GM18498 (cell line): ENCODE data around the gene NOX1.

Experiments used
- ATAC-seq: cut with Tn5 transposase; IDR thresholded peaks from one replicate; pipeline ENCODE4 v1.9.1; 2021; ENCODE audit warnings: mild to moderate bottlenecking, moderate library complexity; ENCODE audit not compliant: unreplicated experiment

NOX1 gene

DNA sequence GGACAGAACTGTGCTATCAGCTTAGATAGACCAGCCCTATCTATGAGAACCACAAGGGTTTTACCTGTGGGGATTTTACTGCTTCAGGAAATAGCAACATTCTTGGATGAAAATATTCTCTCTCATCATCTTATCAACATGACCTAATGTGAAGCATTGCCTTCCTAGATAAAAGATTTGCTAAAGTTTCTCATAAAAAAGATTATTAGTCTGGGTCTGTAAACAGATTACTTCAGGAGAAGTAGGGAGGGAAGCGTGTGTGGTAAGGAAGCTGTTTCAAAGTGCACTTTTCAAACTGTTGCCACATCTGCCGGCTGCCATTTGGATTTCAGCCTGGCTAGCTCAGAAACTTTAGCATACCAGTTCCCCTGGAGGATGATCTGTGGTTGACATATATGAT, at the start of gene NOX1:
TSS of gene NOX1 (minus strand) at position 35 of the 400 bp plus-strand sequence. CDS start 220 bp downstream, outside the sequence.
- no peak for ATAC-seq

DNA sequence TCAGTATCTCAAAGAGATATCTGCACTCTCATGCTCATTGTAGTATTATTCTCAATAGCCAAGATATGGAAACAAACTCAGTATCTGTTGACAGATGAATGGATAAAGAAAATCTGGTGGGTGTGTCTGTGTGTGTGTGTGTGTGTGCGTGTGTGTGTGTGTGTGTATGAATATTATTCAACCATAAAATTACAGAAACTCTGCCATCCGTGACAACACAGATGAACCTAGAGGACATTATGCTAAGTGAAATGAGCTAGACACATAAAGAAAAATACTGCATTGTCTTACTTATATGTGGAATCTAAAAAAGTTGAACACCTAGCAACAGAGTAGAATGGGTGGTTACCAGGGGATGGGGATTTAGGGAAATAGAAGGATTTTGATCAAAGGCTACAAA, 41.4 kb upstream of the NOX1 start:
- ATAC-seq, result no peak

DNA sequence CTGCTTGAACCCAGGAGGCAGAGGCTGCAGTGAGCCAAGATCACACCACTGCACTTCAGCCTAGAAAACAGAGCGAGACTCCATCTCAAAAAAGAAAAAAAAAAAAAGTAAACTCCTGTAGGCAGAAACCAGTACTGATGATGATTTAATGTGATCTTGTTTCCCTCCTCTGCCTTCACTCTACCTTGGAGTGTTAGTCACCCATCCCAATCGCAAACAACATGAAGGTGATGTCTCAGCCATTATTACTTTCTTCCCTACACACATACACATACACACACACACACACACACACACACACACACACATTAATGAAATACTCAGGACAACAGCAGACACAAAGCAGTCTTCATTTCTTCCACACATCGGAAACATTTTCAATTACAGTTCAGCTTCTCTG, 39.0 kb upstream of the NOX1 start:
- ATAC-seq, result no peak

DNA sequence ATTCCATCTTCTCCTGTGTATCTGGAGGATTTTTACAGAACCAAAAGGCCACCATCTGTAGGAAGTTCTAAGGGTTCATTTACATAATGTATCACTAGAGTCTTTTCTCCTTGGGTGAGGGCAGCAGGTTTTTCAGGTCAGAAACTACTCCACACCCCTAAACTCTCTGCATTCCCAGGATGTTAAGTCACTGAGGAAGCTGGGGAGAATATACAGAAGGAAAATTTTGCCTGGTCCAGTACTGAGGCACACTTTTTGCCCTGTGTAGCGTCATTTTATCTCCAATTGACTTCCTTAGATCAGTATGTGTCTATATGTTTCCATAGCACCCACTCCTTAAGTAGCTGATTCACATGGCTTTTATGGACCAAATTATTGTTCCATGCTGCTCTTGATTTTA, 37.6 kb upstream of the NOX1 start:
- ATAC-seq, result no peak

DNA sequence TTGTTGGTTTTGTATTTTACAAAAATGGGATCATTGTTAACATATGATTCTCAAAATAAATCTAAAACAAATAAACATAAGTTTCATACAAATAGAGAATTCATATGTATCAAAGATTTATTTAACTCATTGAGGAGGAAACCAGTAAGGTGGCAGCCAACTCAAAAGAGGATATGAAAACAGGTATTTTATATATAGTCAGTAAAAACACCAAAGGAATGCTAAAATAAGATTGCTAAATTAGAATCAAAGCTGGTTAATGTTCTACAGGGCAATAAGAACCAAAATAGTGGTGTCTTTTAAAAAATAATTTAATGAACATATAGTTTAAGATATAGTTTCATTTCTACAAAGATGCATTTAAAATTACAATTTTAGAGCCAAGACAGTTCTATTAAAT, 31.5 kb upstream of the NOX1 start:
- ATAC-seq, result no peak

DNA sequence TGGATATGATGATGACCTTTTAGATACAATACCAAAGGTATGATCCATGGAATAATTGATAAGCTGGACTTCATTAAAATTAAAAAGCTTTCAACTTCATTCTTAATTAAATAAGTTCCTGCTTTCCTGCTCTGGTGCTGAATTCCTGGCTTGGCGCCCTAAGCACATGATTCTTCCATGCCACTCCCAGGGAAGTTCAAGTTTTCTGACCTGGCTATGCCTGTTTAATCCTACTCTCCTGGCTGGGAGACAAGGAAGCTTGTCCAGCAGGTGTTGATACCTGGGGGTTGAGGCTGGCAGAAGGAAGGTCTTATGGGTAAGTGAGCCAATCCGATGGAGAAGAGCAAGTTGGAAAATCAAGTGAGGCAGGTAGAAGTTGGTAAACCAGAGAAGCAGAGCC, 30.3 kb upstream of the NOX1 start:
- ATAC-seq, result no peak

DNA sequence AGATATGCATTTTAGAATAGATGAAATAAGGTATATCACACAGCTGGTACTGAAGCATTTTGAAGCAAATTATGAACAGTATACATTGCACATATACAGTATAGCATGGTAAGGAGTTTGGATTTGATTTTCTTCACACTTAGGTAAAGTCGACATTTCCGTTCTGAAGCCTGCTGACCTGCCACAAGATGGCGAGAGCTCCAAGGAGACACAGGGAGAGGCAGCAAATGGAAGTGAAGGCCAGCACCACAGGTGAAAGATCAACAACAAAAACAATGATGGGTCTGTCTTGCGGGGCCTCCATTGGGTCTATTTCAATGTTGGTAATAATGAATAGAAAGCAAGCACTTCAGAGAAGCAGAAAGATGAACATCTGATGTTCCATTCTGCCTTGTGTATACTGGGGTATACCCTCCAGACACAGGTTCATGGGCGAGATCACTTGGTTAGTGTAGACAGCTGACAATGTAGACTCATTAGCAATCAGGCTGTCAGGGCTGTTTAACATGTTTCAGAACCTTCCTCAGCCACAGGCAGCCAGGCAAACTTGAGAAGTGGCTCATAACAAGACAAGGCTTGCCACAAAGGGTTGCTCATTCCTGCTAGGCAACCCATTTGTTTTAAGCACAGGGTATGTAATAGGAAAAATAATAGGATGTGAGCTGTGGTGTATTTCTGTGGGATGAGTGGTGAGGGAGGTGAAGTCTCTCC, 21.4 kb upstream of the NOX1 start:
- ATAC-seq, result peak; percentile 78

DNA sequence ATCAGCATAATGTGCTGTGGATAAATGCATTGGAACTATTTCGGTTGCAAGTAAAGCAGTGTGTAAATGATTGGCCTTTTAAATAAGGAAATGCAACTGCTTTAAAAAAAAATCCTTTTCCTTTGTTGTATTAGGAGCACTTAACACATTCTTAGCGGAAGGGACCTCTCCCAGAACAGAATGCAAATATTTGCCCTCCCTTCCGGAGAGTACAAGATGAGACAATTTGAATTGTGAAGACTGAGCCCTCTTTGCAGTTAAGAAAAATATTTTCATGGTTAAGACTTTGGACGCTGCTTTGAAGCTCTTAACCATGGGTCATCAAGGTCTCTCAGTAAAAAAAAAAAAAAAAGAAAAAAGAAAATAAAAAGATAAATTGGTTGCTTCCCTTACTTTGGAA, 9.5 kb upstream of the NOX1 start:
- ATAC-seq, result no peak

DNA sequence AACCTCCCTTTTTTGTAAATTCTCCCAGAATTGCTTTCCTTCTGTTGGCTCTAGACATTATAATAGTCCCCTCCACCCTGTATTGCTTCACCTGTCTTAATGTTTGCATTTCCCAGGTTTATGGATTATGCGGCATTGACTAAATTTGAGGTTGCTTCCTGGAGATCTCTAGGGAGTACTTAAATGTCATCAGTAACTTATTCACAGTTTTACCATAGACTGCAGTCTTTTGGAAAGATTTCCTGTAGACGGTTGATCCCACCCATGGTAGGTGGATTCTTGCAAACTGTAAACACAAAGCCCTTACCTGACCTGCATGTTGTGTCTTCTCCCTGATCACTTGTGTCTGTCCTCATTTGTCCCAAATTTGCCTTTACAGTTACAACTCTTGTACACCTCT, 6.2 kb upstream of the NOX1 start:
- no peak for ATAC-seq

DNA sequence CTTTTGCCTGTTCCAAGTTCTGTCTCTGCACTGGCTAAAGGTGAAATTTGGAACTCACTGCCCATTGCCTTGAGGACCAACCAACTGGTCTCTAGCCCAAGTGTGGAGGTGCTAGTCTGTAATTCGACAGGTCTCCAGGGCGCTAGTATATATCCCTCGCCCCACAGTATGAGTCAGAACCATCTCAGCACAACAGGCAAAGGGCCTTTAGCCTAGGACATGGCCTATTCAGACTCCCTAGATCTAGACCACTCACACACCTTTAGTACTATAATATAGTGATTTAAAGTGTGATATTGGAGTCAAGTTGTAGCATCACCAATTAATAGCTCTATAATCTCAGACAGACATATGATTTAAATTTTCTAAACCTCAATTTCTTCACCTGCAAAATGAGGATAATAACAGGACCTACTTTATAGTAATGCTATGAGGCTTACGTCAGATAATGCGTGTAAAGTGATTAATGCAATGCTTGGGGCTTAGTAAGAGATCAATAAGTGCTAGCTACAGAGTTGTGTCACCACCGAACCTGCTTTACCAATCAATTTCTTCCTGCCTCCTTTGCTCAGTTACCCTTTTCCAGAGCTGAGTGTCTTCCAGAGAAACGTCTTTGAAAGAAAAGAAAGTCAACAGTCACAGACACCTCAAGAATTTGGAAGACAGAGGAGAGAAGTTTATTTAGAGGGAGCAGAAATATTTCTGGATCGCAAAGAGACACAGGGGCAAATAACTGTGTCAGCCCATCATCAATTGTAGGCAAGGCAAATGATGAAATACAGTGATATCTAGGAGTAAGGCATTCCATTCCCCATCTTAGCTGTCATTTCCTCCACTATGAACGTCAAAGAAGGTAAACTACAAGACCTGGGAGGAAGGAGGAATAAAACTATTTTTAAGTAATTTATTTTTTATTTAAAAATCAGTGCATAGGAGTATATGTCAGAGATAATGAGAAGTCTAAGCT, 2.3 kb downstream of the NOX1 start:
- ATAC-seq, result no peak

DNA sequence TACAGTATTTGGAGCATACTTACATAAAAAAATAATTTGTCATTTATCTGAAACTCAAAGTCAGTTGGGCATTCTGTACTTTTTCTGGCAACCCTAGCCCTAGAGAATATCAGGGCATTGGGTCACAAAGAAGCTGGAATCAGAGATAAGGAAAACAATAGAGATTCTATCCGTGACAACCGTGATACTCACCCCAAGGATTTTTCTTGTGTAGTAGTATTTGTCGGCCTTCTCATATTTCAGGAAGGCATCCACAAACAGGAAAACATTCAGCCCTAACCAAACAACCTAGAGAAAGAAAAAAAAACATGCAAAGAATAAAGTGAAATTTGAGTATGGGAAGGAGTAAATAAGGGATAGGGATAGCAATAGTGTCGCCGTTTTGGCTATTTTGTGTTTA, 3.6 kb downstream of the NOX1 start:
- ATAC-seq, result no peak

DNA sequence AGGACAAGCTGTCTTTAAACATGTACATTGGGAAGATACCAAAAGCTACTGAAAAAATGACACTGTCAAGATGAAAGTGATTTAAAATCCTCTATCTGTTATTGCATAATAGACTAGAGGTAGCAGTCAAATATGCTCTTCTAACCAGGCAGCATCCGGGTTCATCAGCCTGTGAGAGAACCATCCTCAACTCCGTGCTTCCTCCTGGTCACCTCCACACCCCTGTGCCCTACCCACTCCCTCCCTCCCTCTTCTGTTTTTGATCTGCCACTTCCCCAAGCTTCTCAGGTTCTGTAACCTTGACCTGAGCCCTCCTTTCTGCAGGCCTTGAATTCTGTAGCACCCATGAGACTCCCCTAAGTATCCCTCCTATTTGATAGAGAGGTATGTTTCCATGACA, 5.9 kb downstream of the NOX1 start:
- ATAC-seq, result no peak

DNA sequence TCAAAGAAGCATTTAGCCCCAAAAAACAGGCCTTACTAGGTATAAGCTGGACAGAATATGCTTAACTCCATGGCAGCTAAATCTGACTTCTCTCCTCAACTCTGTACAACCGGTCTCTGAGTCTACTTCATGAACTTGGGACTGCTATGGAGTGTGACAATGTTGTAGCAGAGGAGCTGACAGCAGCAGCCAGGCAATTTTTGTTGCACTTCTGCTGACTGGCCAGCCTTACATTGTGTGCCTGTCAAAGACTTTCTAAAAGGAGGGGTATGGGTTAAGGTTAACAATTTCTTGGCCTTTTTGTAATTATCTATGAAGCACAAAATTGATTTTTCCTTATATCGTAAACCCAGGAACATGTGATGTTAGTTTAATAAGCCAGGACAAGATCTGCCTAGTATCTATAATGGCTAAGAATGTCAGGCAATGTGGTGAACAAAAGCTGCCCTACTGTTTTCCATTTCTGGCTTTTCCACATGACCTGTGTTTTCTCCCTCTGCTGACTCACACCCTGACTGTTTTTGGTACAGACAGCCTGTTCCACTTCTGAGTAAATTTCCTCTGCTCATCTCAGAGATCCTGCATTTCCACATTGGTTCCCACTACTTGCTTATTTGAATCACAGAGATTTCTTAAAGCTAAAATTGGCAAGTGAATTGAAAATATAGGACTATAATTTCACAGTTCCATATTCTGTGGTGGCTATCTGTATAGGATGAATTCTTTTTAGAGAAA, 9.3 kb downstream of the NOX1 start:
- no peak for ATAC-seq

DNA sequence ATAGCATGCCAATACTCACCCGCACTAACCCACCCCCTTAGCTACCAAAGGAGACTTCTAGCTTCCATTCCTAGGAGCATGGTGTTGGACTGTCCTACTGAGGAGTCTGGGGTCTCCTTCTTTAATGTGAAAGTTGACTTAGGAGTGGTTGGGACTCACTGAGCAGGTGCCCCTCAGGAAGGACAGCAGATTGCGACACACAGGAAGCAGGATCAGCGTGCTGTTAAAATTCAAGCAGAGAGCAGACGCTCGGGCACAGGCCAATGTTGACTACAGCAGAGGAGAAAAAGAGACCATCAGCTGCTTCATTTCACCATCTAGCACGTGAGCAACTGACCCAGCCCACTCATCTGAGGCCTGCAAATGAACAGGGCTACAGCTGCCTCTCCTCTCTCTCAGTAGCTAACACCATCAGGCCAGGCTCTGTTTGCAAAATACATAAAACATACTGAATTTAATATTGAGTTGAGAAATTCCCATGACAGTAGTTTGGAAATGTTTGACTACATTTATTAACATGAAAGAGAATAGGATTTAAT, 10.8 kb downstream of the NOX1 start:
- ATAC-seq, result no peak

DNA sequence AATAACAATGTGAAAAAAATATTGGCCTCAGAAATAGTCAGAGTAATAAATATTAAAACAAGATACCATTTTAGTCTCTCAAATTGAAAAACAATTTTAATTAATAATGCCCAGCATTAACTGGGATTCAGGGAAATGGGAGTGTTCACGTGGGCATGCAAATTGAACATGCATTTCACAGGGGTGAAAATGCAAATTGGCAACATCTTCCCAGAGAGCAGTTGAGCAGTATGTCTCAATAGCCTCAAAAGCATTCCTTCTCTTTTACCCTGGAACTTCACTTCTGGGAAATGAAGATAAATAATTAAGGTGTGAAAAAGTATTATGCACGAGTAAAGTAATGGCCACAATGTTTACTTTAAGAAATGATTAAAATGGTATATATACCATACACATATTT, 21.3 kb downstream of the NOX1 start:
- no peak for ATAC-seq

DNA sequence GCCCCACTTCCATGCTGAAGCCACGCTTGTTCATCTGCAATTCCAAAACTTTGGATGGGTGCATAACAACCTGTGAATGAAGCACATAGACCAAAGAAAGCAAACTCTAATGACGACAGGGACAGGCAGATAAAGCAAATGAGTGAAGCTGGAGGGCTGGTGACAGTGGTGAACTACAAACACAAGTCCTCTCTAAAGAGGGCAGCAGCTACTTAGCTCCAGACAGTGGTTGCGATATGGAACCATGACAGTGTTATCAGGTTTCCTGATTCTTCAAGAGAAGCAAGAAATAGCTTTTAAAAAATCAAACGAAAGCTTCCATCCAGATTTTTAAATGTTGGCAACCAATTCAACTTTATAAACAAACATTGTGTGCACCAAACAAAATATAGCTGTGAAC, 23.8 kb downstream of the NOX1 start:
- no peak for ATAC-seq

DNA sequence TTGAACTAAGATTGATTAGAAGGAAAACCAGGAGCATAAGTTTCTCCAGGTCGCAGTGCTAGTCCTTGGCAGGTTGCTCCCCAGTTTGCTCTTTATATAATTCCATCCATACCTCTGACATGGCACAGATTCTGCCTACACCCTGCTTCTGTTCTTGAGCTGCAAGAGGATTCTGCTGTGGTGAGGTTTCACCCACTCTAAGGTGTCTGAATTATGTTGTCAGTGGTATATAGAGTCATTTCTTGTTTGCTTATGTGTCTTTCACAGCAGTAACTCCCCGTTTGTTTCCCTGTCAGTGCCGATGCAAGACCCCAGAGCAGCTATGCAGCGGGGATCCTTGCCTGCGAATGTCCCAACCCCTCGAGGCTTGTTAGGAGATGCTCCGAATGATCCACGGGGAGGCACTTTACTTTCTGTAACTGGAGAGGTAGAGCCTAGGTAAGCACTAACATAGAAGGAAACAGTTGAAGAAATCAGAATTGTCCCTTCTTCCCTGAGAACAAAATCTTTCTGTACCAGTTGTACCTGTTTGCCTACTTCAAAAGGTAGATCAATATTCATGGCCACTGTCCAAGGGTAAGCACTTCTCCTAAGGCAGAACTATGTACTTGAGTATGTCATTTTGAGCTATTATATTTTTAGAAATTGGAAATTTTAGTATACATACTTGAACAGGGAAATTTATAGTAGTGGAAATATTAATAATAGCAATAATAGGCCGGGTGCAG, 42.8 kb downstream of the NOX1 start:
- ATAC-seq, result no peak

DNA sequence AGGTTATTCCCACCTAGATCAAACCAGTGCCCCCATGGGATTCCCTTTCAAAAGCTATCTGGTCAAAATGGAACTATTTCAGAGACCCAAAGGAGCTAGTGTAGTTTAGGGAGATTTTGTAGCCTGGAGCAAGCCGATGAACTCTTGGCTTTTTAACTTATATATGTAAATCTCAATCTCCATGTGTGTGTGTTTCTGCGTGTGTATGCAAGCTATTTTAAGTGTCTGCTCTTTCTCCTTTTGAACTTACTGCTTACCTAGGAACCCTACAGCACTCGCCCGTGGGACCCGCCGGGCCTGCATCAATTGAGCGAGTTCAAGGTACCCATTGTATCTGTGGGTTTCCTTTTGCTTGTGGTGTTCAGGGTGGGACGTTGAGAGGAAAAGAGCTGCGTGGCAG, 43.6 kb downstream of the NOX1 start:
- peak; percentile 40 for ATAC-seq

DNA sequence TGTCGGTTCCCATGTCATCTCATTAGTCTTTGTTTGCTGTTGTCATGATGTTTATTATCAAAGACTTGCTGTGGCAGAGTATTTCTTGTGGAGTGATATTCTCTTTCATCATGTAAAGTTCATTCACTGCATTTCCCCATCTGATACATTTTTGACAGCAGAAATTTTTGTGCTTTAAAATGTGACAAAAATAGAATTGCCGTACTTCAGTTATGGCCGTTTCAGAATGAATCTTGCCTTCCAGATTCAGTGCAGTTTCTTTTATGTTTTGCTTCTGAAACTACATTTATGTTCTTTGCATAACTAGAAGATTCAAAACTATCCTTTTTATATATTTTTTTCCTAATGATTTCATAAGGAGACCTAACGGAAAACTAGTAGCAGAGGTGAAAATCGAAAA, 44.0 kb downstream of the NOX1 start:
- ATAC-seq, result peak; percentile 40

DNA sequence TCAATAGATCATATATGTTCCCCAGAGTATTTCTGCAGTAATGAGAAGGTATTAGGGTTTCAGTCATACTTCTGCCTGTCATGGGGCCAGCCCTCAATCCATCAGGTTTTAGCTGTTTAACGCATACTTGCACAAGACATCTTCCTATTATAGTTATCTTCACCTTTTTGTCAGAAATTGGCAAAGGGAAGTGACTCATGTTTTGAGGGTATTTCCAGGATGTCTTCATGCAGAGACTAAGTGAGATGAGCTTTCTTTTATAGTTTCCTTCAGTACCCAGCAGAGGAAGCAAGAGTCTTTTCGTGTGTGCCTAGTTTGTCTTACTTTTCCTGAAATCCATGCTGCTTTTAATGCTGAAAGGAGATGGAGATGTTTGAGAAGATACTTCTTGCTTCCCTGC, 44.4 kb downstream of the NOX1 start:
- peak; percentile 77 for ATAC-seq
